ENCODE measurements around the gene HAPSTR1.
A peak's percentile ranks its signal among the peaks of the same experiment; 100 is the strongest.

Gene HAPSTR1

DNA sequence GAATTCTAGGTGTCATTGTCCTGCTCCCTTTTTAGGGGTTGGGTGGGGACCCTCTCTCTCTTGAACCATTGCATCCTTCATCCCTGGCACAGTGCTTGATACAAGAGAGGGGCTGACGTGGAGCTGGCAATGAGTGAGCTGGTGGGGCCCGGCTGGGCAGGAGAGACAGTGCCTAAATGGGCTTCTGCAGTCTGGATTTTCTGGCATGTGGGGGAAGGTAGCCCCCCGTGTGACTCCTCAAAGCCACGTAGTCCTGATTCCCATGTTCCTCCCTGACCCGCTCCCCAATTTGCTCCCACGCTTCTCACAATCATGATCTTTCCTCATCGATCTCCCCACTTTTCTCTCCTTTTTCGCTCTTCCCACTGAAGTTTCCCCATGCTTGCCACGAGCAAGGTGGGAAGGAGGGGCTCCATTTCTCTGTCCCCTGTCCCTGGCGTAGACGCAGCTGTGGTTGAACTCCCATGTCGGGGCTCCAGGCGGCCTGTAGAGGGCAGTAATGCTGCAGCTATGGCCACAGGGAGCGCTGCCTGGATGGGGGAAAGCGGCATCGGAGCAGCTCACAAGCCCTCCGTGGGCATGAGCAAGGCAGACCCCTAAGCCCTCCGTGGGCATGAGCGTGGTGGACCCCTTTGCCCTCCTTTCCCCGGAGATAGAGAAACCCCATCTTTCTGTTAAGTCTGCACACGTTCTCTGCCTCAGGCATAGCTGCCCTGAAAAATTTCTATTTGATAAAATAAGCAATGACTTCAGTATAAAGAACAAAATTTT is 47.5 kb downstream of the HAPSTR1 start:
- Histone ChIP-seq H3K27ac (replicated peaks) (no peak overlapping the region), H3K27me3 (ENCODE audit: insufficient read depth, poor library complexity, severe bottlenecking) (peaks cover 9% of the 10 kb centered on the region), H3K4me3 (replicated peaks; ENCODE audit: insufficient read depth, low read length) (no peak overlapping the region)
- DNase-seq (ENCODE audit: low read depth in 1 of 2, low spot score in 1 of 2): peak in 1 of 2 experiments; percentile 60
- TF ChIP-seq, protein P1, sequence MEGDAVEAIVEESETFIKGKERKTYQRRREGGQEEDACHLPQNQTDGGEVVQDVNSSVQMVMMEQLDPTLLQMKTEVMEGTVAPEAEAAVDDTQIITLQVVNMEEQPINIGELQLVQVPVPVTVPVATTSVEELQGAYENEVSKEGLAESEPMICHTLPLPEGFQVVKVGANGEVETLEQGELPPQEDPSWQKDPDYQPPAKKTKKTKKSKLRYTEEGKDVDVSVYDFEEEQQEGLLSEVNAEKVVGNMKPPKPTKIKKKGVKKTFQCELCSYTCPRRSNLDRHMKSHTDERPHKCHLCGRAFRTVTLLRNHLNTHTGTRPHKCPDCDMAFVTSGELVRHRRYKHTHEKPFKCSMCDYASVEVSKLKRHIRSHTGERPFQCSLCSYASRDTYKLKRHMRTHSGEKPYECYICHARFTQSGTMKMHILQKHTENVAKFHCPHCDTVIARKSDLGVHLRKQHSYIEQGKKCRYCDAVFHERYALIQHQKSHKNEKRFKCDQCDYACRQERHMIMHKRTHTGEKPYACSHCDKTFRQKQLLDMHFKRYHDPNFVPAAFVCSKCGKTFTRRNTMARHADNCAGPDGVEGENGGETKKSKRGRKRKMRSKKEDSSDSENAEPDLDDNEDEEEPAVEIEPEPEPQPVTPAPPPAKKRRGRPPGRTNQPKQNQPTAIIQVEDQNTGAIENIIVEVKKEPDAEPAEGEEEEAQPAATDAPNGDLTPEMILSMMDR (IDR thresholded peaks at IDR 0.05; ENCODE audit: insufficient read depth, low read length): peak; percentile 87
- TF ChIP-seq GABPA (IDR thresholded peaks at IDR 0.05; ENCODE audit: low read depth): no peak

GRCh38 chr16:9139965-9140364 is 48.5 kb downstream of the HAPSTR1 start:
- TF ChIP-seq GABPA (IDR thresholded peaks at IDR 0.05; ENCODE audit: low read depth) (no peak), SPI1 (IDR thresholded peaks at IDR 0.05; ENCODE audit: borderline replicate concordance, low read depth) (no peak), POLR2AphosphoS5 (IDR thresholded peaks at IDR 0.05; ENCODE audit: low read depth) (no peak)
- TF ChIP-seq, protein P1 (IDR thresholded peaks at IDR 0.05; ENCODE audit: insufficient read depth, low read length): no peak
- TF ChIP-seq, protein P2, sequence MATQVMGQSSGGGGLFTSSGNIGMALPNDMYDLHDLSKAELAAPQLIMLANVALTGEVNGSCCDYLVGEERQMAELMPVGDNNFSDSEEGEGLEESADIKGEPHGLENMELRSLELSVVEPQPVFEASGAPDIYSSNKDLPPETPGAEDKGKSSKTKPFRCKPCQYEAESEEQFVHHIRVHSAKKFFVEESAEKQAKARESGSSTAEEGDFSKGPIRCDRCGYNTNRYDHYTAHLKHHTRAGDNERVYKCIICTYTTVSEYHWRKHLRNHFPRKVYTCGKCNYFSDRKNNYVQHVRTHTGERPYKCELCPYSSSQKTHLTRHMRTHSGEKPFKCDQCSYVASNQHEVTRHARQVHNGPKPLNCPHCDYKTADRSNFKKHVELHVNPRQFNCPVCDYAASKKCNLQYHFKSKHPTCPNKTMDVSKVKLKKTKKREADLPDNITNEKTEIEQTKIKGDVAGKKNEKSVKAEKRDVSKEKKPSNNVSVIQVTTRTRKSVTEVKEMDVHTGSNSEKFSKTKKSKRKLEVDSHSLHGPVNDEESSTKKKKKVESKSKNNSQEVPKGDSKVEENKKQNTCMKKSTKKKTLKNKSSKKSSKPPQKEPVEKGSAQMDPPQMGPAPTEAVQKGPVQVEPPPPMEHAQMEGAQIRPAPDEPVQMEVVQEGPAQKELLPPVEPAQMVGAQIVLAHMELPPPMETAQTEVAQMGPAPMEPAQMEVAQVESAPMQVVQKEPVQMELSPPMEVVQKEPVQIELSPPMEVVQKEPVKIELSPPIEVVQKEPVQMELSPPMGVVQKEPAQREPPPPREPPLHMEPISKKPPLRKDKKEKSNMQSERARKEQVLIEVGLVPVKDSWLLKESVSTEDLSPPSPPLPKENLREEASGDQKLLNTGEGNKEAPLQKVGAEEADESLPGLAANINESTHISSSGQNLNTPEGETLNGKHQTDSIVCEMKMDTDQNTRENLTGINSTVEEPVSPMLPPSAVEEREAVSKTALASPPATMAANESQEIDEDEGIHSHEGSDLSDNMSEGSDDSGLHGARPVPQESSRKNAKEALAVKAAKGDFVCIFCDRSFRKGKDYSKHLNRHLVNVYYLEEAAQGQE (IDR thresholded peaks at IDR 0.05; ENCODE audit: insufficient replicate concordance, low read depth): no peak
- peak in 1 of 2 experiments; percentile 25 for DNase-seq (ENCODE audit: low read depth in 1 of 2, low spot score in 1 of 2)

More at GRCh38 chr16:9139965-9140364, 48.5 kb downstream of the HAPSTR1 start:
- Histone ChIP-seq H3K27me3 (ENCODE audit: insufficient read depth, poor library complexity, severe bottlenecking) (peaks cover 9% of the 10 kb centered on the region), H3K4me3 (replicated peaks; ENCODE audit: insufficient read depth, low read length) (no peak overlapping the region), H3K27ac (replicated peaks) (no peak overlapping the region)

Data from HL-60 (cell line).